Skin epidermis (tissue), 12 donors: ENCODE results near the gene TAOK1.
A peak's percentile ranks its signal among the peaks of the same experiment; 100 is the strongest.
"Not testable (repeated sequence)": the region's sequence is repeated elsewhere in the genome, so short reads cannot be mapped to it uniquely, and the experiment has no call there.

Experiments used
- H3K27ac ChIP-seq, 21 experiments: fragments of 200-600 bp; sonication (generic) in 11 of 21; one replicate each; pipeline ENCODE4 v1.5.0; 2020; ENCODE audit warnings: mild to moderate bottlenecking in 3 of 21, inconsistent platforms in 2 of 21, moderate library complexity in 2 of 21
- H3K4me3 ChIP-seq, 7 experiments: fragments of 200-600 bp; sonication (generic) in 2 of 7; one replicate each; pipeline ENCODE4 v1.5.0; 2020; ENCODE audit warnings: inconsistent platforms in 2 of 7, mild to moderate bottlenecking in 2 of 7, moderate library complexity in 1 of 7

The TAOK1 gene

GRCh38 chr17:29389982-29390850 lies at the start of gene TAOK1:
Gene TAOK1, plus strand, starts transcription at chr17:29390363. Its CDS starts 61,186 bp downstream, at chr17:29451549.
- Histone ChIP-seq H3K27ac (peak within 1 kb of the TSS; percentile 94 to 100 (median 99)), H3K4me3 (peak within 1 kb of the TSS; percentile 83 to 99 (median 94))

- H3K27ac ChIP-seq = no peak overlapping the region
- no peak overlapping the region for H3K4me3 ChIP-seq
Measured at GRCh38 chr17:29341726-29342125, 48.4 kb upstream of the TAOK1 start.

GRCh38 chr17:29342158-29342765 lies 47.9 kb upstream of the TAOK1 start:
- Histone ChIP-seq H3K4me3 (no peak overlapping the region), H3K27ac (no peak overlapping the region)

GRCh38 chr17:29344201-29344856 lies 45.8 kb upstream of the TAOK1 start:
- H3K4me3 ChIP-seq = no peak overlapping the region

GRCh38 chr17:29345066-29345465 lies 45.1 kb upstream of the TAOK1 start:
- H3K4me3 ChIP-seq = no peak overlapping the region
- H3K27ac ChIP-seq = no peak overlapping the region

More at GRCh38 chr17:29344201-29344856, 45.8 kb upstream of the TAOK1 start:
- no peak overlapping the region for H3K27ac ChIP-seq

- H3K27ac ChIP-seq, H3K4me3 ChIP-seq: not testable (repeated sequence)
Measured at GRCh38 chr17:29345470-29345869, 44.7 kb upstream of the TAOK1 start.

GRCh38 chr17:29346462-29346861 lies 43.7 kb upstream of the TAOK1 start:
- Histone ChIP-seq H3K4me3 (no peak overlapping the region), H3K27ac (no peak overlapping the region)

GRCh38 chr17:29347831-29348629 lies 42.1 kb upstream of the TAOK1 start:
- H3K27ac ChIP-seq = no peak overlapping the region
- no peak overlapping the region for H3K4me3 ChIP-seq

- no peak overlapping the region for H3K4me3 ChIP-seq
- no peak overlapping the region for H3K27ac ChIP-seq
Measured at GRCh38 chr17:29349409-29349808, 40.8 kb upstream of the TAOK1 start.

- H3K4me3 ChIP-seq = no peak overlapping the region
- no peak overlapping the region for H3K27ac ChIP-seq
Measured at GRCh38 chr17:29352146-29352545, 38.0 kb upstream of the TAOK1 start.

- H3K27ac ChIP-seq = no peak overlapping the region
Measured at GRCh38 chr17:29357232-29357631, 32.9 kb upstream of the TAOK1 start.

GRCh38 chr17:29357821-29358232 lies 32.3 kb upstream of the TAOK1 start:
- no peak overlapping the region for H3K27ac ChIP-seq
- H3K4me3 ChIP-seq = no peak overlapping the region

More at GRCh38 chr17:29357232-29357631, 32.9 kb upstream of the TAOK1 start:
- H3K4me3 ChIP-seq = no peak overlapping the region

GRCh38 chr17:29358416-29358815 lies 31.7 kb upstream of the TAOK1 start:
- Histone ChIP-seq H3K27ac (no peak overlapping the region), H3K4me3 (no peak overlapping the region)

GRCh38 chr17:29359777-29360176 lies 30.4 kb upstream of the TAOK1 start:
- Histone ChIP-seq H3K27ac (no peak overlapping the region), H3K4me3 (no peak overlapping the region)

- Histone ChIP-seq H3K27ac (no peak overlapping the region), H3K4me3 (no peak overlapping the region)
Measured at GRCh38 chr17:29363716-29364115, 26.4 kb upstream of the TAOK1 start.

- H3K27ac ChIP-seq = no peak overlapping the region
- H3K4me3 ChIP-seq = no peak overlapping the region
Measured at GRCh38 chr17:29364691-29365090, 25.5 kb upstream of the TAOK1 start.

GRCh38 chr17:29368161-29368560 lies 22.0 kb upstream of the TAOK1 start:
- Histone ChIP-seq H3K4me3 (no peak overlapping the region), H3K27ac (no peak overlapping the region)

GRCh38 chr17:29368926-29369325 lies 21.2 kb upstream of the TAOK1 start:
- H3K27ac ChIP-seq = no peak overlapping the region
- no peak overlapping the region for H3K4me3 ChIP-seq

- Histone ChIP-seq H3K27ac (peak overlapping the region in 4 of 21 experiments; percentile 17 to 31 (median 24)), H3K4me3 (no peak overlapping the region)
Measured at GRCh38 chr17:29369831-29370735, 20.1 kb upstream of the TAOK1 start.
